H7 (cell line): Measurements from ENCODE around the gene SSBP2. TPM values are rescaled to one million over a fixed set of nuclear protein-coding genes. Genes with fewer than 3 reads are reported as not detected.

Source experiments
- DNase-seq: peaks from one replicate; pipeline ENCODE4 v3.0.0; 2012
- H3K27me3 ChIP-seq: 2 replicates; pipeline ENCODE4 v1.6.0; 2011; ENCODE audit warnings: mild to moderate bottlenecking, low read length; ENCODE audit not compliant: control insufficient read depth, insufficient read depth
- H3K36me3 ChIP-seq: replicated peaks from 2 replicates; pipeline ENCODE4 v1.5.1; 2011; ENCODE audit warnings: low read length; ENCODE audit not compliant: control insufficient read depth, insufficient read depth
- H3K4me3 ChIP-seq: 2 replicates; pipeline ENCODE4 v1.5.1; 2011; ENCODE audit warnings: low read depth, mild to moderate bottlenecking, control low read depth, low read length, moderate library complexity; ENCODE audit not compliant: insufficient read depth
- total RNA-seq: library from RNA; depleted of rRNA; stranded (reverse); fragments of >200 nt; shearing (Covaris generic); gene quantifications from 2 replicates; pipeline ENCODE4 v1.2.3, GENCODE V29; 2014

SSBP2 gene
- total RNA-seq, 1 experiment from 2014 or later, result 26.1 TPM

DNA sequence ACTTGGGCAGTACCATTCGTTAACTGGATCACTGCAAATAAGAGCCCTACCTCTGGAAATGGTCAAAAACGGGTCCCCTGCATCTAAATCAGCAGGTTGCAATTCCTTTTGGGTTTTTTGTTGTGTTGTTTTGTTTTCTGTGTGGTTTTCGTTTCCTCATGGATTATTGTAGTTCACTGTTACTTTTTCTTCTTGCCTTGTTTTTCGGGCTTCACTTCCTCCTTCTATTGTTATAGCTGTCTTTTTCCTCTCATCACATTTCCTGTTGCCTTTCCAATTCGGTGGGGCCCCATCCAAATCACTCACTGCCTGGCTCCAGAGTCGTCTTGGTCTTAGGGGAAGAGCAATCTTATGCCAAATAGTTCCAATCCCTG is 8.7 kb upstream of the SSBP2 start:
- DNase-seq, result peak; percentile 16
- H3K4me3 ChIP-seq, result no peak overlapping the region
- H3K36me3 ChIP-seq, result no peaks in the 10 kb centered on the region
- no peaks in the 10 kb centered on the region for H3K27me3 ChIP-seq

DNA sequence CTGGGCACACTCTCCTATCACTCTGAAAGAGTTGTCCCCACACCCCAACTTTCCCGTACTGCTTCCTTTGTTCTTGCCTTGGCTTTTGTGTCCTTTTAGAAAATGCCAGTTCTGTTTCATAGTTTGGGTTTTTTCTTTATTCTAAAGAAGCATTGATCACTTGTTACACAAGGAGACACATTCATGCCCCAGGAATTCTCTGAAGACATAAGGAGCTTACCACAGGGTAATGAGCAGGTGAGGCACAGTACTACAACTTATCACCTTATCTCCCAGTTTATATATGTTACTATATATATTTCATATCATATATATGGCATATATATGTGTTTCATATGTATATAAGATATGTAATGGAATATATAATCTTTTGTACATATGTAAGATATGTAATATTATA is 6.5 kb upstream of the SSBP2 start:
- DNase-seq, result no peak
- Histone ChIP-seq H3K36me3 (no peaks in the 10 kb centered on the region), H3K27me3 (no peaks in the 10 kb centered on the region), H3K4me3 (no peak overlapping the region)

DNA sequence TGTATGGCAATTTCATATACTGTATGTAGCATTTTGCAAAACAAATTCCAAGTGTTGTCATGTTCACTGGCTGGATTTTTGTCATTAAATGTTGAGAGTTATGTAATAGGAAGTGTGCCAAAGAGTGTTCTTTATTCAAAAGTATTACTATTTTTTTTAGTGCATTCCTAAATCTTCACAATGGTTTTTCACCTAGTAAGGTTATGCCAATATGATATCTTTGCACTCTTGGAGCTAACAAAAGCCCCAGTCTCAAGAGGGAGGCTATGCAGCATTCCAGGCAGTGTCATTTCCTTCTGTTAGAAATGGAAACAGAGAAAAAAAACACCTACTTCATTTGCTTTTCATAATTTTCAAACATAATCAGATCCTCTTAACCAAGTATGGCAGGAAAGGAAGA is 5.1 kb upstream of the SSBP2 start:
- no peak for DNase-seq
- Histone ChIP-seq H3K36me3 (no peaks in the 10 kb centered on the region), H3K4me3 (no peak overlapping the region), H3K27me3 (no peaks in the 10 kb centered on the region)

DNA sequence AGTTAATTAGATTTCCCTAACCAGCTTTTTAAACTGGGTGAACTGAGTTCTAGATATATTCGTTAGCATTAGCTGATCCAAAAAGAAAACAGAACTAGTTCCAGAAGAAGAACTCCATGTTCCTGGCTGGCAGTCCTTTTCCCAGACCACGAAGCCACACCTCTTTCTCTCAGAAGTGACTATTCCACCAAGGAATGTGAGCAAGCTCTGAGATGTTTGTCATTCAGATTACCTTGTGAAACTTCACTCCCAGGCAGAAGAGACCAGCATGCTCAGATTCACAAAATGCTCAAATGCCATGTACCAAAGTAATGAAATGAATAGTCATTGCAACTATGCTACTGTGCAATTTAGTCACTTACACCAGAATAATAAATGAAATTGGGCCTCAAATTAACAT is 4.4 kb upstream of the SSBP2 start:
- peak; percentile 61 for DNase-seq
- Histone ChIP-seq H3K4me3 (no peak overlapping the region), H3K36me3 (no peaks in the 10 kb centered on the region), H3K27me3 (no peaks in the 10 kb centered on the region)

DNA sequence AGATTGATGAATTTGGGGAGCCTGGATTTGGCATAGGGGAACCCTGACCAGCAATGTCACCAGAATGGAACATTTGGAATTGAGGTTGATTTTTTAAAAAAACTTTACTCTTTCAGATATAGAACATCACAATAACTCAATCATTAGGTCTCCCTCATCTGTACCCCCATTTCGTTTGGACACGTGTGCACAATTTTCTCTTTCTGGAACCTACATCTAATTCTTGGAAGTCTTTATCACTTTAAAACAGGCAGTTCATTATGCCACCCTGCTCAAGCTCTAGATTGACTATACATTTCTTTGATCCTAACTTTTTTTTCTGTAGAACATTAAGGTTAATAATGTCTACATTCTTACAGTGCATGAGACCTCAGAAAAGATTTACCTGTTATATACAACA is 3.7 kb upstream of the SSBP2 start:
- H3K36me3 ChIP-seq, result no peaks in the 10 kb centered on the region
- H3K4me3 ChIP-seq, result no peak overlapping the region
- DNase-seq, result no peak
- H3K27me3 ChIP-seq, result peaks cover 1% of the 10 kb centered on the region; the same call in 1 of the 2 replicates

DNA sequence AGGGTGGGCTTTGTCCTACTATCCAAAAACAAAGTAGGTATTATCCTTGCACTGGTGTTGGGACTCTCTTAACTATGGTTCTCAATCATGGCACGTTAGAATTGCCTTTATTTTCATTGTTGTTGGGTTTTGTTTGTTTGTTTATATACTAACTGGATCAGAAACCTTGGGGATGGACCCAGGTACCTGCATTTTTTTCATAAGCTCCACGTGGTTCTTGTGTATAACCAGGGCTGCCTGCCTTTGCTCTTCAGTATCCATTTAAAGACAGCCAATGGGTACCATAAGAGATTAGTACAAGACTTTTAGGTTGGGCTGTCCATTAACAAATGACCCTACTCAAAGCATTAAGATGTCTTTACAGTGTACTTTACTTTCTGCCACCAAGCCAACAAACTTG is 2.5 kb upstream of the SSBP2 start:
- peaks cover 5% of the 10 kb centered on the region for H3K27me3 ChIP-seq
- H3K36me3 ChIP-seq, result no peaks in the 10 kb centered on the region
- no peak overlapping the region for H3K4me3 ChIP-seq
- no peak for DNase-seq

DNA sequence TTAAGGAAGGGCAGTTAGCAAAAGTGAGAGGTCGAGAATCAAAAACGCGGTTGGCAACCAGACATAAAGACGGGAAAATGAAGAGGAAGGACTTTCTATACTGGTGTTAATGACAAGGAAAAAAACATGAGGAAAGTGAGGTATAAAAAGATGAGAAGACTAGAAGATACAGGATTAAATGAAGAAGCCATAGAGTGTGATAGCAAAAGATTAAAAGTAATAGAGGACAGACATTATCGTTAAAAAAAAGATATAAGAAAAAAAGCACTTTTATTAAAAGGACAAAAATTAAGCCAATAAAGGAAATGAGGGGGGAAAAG is 1.7 kb upstream of the SSBP2 start:
- H3K4me3 ChIP-seq, result no peak overlapping the region
- peaks cover 5% of the 10 kb centered on the region for H3K27me3 ChIP-seq
- no peak for DNase-seq
- H3K36me3 ChIP-seq, result no peaks in the 10 kb centered on the region

DNA sequence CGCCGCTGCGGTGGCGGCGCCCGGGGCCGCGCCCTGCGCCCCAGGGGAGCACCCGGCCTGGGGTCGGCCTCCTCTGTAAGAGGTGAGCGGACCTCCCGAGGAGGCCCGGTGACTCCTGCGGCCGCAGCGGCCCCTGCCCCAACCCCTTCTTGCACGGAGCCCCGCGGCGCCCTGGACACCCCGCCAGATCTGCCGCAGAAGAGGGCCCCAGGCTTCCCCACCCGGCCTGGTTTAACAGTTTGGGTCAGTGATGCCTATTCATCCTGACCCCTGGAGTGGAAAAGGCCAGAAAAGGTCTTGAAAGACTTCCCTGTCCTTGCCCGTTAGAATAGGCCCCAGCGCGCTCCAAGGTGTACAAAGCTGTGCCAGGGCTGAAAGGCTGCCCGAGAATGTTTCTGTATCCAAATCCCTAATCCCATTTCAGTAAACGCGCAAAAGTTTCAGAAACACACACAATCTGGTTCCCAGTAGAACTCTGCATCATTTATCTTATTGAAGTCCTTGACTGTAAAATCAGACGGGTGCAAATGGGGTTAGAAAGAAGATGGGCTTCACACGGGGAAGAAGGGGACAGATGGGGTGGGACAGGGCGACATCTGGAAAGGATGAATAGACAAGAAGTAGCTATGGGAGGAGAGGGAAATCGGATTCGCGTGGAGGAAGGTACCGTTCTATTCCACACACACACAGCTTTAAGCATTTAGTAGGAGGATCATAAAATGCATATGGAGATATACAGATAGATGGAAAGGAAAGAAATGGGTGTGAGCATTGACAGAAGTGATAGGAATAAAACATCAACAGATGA is 1.1 kb upstream of the SSBP2 start:
- peak overlapping the region; percentile 58 for H3K4me3 ChIP-seq
- DNase-seq, result no peak
- H3K27me3 ChIP-seq, result peaks cover 5% of the 10 kb centered on the region
- H3K36me3 ChIP-seq, result no peaks in the 10 kb centered on the region

DNA sequence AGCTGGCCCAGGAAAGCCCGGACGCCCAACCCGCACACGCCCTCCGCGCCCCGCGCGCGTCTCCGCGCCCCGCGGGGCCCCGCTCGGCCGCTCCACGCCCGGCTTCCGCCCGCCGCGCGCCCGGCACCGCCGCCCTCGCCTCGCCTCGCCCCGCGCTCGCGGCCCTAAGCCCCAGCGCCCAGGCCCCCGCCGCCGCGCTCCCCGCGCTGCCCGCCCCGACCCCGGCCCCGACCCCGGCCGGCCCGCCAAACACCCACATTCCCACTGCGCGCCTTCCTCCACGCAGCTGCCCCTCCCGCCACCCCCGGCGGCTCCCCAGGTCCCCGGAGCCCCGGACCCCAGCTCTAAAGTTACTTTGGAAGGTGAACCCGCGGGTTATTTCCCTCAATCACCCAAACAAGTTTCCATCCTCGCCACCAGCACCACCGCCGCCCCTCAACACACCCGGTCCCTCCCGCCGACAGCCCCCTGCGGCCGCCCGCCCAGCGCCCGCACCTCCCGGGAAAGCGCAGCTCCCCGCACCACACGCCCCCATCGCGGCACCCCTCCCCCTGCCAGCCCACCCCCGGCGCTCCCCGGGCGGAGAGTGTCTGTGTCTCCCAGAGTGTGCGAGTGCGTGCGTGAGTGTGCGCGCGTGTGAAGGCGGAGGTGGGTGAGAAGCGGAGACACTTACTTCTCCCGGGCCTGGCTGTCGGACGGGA is 439 bp downstream of the SSBP2 start:
- Histone ChIP-seq H3K36me3 (no peaks in the 10 kb centered on the region), H3K27me3 (peaks cover 5% of the 10 kb centered on the region), H3K4me3 (peak overlapping the region; percentile 94)
- peak; percentile 83 for DNase-seq

DNA sequence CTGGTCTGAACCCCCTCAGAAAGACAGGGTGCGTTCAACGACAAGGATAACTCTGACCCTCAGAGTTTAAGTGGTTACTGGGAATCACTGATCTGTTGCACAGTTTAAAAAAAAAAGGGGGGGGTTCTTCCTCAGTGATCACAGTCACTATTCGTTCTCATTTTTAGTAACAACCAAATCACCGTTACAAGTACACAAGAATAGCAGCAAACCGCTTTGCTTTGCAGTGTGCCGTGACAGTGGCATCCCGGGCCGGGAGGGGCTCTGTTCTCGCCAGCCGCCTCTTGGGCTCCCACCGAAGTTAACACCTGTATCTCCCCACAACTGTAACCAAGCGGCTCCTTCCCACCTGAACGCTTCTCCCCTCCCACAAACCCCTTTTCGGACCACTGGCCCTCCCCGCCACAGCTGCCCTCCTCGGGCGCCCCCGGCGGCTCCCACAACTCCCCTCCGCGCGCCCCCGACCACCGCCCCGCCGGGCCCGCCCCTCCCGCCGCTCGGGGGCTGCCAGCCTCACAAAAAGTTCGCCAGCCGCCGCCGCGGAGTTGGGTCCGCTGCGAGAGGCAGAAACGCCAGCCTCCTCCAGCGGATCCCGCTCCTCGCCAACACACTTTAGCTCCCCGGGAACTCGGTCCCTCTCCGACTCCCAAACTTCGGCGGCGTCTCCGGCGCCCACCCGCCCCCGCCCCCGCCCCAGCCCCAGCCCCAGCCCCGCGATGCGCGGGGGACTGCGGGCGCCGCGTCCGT is 1.2 kb downstream of the SSBP2 start:
- Histone ChIP-seq H3K27me3 (peaks cover 5% of the 10 kb centered on the region), H3K4me3 (peak overlapping the region; percentile 94), H3K36me3 (no peaks in the 10 kb centered on the region)
- peak; percentile 75 for DNase-seq

DNA sequence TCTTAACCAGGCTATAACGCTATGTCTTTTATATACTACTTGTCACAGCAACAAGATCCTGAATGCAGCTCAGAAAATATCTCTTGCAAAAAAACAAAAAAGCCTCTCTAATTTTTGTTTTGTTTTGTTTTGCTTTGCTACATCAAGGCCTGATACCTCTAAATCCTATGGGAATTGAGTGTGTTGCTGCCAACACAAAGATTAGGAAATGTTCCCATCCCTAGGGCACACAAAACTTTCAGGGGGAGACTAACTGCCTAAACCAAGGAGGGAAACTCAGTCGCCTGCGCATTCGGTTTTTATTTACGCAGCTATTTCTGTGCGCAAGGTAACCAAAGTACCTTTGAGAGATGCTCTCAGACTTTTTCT is 1.7 kb downstream of the SSBP2 start:
- H3K36me3 ChIP-seq, result no peaks in the 10 kb centered on the region
- H3K4me3 ChIP-seq, result peak overlapping the region; percentile 94
- DNase-seq, result no peak
- H3K27me3 ChIP-seq, result peaks cover 5% of the 10 kb centered on the region

DNA sequence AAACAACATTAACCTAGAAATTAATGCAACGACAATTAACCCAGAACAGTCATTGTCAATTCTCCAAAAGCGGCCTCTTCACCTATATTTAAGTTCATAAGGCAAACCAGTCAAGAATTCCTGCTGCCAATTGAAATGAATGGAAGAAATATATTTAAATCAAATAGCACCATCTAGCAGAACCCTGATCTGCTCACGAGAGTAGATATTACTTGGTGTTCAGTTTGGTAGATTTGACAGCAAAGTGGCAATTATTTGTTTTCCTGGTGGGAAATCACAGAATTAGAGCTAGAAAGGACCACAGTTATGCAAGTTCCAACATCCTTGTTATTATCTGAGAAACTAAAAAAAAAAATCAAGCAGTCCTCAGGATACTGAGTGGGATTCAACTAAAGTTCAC is 2.3 kb downstream of the SSBP2 start:
- peaks cover 5% of the 10 kb centered on the region for H3K27me3 ChIP-seq
- no peak overlapping the region for H3K4me3 ChIP-seq
- H3K36me3 ChIP-seq, result no peaks in the 10 kb centered on the region
- DNase-seq, result no peak

DNA sequence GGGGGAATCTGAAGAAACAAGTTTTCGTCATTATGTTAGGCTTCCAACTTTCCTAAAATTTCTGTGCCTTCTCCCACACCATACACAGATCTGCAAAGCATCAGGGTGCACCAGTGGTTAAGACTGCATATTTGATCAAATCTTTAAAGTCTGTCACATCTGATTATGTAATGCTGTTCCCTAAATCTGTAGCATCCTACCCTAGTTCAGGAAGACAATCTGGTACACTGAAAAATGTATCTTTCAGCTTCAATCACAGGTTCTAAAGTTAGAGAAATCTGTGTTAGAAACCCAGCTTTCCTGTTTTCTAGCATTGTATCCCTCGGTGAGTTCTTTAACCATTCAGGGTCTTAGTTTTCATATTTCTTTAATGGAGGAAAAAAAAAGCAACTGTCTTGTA is 3.9 kb downstream of the SSBP2 start:
- Histone ChIP-seq H3K27me3 (peaks cover 5% of the 10 kb centered on the region), H3K4me3 (no peak overlapping the region), H3K36me3 (no peaks in the 10 kb centered on the region)
- no peak for DNase-seq

DNA sequence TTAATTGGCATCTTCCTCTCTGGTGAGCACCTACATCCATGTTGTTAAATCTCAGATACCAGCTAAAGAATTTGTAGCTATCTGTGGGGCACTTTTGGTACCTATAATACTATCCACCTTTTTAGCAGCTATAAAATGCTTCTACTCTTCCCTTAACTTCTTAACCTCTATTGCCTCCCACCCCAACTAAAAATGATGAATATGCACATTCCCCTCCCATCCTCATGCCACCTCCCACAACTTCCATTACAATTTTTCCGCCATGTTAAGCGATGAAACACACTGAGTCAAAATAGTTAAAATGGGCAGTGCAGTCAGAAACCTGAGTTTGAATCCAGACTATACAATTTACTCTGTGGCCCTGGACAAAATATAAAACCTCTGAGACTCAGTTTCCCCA is 10.1 kb downstream of the SSBP2 start:
- no peak for DNase-seq
- Histone ChIP-seq H3K4me3 (no peak overlapping the region), H3K36me3 (no peaks in the 10 kb centered on the region), H3K27me3 (no peaks in the 10 kb centered on the region)

DNA sequence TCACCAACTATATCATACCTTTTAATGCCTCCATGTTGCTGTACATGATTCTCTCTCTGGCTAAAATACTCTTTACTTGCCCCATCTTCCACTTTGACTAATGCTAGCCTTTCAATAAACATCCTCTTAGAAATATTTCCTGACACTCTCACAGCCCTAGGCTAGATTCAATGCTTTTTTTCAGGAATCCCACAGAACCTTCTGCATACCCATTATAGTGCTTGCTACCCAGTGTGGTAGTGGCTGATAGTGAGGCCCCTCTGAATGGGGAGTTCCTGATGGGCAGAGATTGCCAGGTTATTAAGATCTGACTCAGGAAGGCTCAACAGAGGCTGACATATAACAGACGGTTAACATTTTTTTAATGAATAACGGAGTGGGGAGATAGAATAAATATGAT is 11.6 kb downstream of the SSBP2 start:
- Histone ChIP-seq H3K4me3 (no peak overlapping the region), H3K36me3 (no peaks in the 10 kb centered on the region), H3K27me3 (no peaks in the 10 kb centered on the region)
- DNase-seq, result no peak
